Measurements from ENCODE around the gene OAS1.
"Not testable (repeated sequence)": the region's sequence is repeated elsewhere in the genome, so short reads cannot be mapped to it uniquely, and the experiment has no call there.

DNA sequence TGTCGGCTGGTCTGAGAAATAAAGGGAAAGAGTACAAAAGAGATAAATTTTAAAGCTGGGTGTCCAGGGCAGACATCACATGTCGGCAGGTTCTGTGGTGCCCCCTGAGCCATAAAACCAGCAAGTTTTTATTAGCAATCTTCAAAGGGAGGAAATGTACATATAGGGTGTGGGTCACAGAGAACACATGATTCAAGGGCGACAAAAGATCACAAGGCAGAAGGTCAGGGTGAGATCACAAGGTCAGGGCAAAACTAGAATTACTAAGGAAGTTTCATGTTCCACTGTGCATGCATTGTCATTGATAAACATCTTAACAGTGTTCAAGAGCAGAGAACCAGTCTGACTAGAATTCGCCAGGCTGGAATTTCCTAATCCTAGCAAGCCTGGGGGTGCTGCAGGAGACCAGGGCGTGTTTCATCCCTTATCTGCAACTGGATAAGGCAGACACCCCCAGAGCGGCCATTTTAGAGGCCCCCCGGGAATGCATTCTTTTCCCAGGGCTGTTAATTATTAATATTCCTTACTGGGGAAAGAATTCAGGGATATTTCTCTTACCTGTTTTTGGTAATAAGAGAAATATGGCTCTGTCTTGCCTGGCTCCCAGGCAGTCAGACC lies 19.8 kb downstream of the OAS1 start:
- TF ChIP-seq, protein P1, sequence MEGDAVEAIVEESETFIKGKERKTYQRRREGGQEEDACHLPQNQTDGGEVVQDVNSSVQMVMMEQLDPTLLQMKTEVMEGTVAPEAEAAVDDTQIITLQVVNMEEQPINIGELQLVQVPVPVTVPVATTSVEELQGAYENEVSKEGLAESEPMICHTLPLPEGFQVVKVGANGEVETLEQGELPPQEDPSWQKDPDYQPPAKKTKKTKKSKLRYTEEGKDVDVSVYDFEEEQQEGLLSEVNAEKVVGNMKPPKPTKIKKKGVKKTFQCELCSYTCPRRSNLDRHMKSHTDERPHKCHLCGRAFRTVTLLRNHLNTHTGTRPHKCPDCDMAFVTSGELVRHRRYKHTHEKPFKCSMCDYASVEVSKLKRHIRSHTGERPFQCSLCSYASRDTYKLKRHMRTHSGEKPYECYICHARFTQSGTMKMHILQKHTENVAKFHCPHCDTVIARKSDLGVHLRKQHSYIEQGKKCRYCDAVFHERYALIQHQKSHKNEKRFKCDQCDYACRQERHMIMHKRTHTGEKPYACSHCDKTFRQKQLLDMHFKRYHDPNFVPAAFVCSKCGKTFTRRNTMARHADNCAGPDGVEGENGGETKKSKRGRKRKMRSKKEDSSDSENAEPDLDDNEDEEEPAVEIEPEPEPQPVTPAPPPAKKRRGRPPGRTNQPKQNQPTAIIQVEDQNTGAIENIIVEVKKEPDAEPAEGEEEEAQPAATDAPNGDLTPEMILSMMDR (IDR thresholded peaks at IDR 0.05; ENCODE audit: low read length), result not testable (repeated sequence)
- not testable (repeated sequence) for TF ChIP-seq EZH2 (IDR thresholded peaks at IDR 0.05; ENCODE audit: borderline replicate concordance, low read length)

All from OCI-LY1 (cell line).